Stomach (tissue), 4 donors: Measurements from ENCODE around the gene TLCD2.

Experiments used
- CTCF ChIP-seq, 7 experiments: fragments of 450-650 bp in 4 of 7; fragments of 200-600 bp in 3 of 7; sonication (generic) in 3 of 7; IDR thresholded peaks; one replicate each; pipeline ENCODE4 v1.5.1; 2016 to 2019; ENCODE audit warnings: antibody characterized with exemption in 7 of 7, control low read depth in 2 of 7, mild to moderate bottlenecking in 1 of 7
- EP300 ChIP-seq: sonication (generic); formaldehyde crosslinking; IDR thresholded peaks from one replicate; pipeline ENCODE4 v1.6.1; 2017; ENCODE audit warnings: antibody characterized with exemption
- POLR2A ChIP-seq, 4 donors: fragments of 450-650 bp; IDR thresholded peaks; one replicate each; pipeline ENCODE4 v1.6.1; 2016; ENCODE audit warnings: antibody characterized with exemption in 4 of 4, control low read depth in 2 of 4, mild to moderate bottlenecking in 1 of 4, moderate library complexity in 1 of 4
- POLR2AphosphoS5 ChIP-seq, 3 donors: sonication (generic); formaldehyde crosslinking; IDR thresholded peaks; one replicate each; pipeline ENCODE4 v1.6.1; 2016; ENCODE audit warnings: antibody characterized with exemption in 3 of 3

- no peak for TF ChIP-seq CTCF (IDR thresholded peaks at IDR 0.05)
- TF ChIP-seq POLR2A (IDR thresholded peaks at IDR 0.05): no peak
- no peak for TF ChIP-seq POLR2AphosphoS5 (IDR thresholded peaks at IDR 0.05)
- TF ChIP-seq EP300: no peak
These were observed 48.6 kb upstream of the TLCD2 start for GRCh38 chr17:1758807-1759206.
